ENCODE results near the gene SULT4A1. TPM values are rescaled to one million over a fixed set of nuclear protein-coding genes. Genes with fewer than 3 reads are reported as not detected.

Gene SULT4A1
- total and polyA plus RNA-seq, 2 donors (not counting 1 experiment from before 2014, with no cell fraction given) = not detected

DNA sequence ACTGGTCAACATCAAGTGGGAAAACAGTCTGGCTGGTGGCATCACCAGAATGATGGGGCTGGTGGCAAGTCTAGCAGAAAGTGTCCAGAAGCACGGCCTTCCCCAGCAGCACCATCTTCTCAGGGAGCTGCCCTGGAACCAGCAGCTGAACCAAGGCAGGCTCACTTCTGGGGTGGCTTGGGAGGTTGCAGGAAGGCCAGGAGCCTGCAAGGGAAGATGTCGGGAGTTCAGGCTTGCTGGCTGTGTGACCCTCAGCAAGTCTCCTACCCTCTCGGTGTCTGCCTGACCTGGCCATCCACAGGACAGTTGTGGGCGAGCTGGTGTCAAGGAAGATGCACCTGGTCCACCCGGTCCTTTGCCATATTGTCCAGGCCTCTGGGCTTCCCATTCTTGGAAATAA, 31.8 kb upstream of the SULT4A1 start:
- no peak overlapping the region for H3K27ac Mint-ChIP-seq
- Histone ChIP-seq H4K20me1 (ENCODE audit: control insufficient read depth, insufficient read depth, low read length, poor library complexity, severe bottlenecking) (no peaks in the 10 kb centered on the region), H2AFZ (ENCODE audit: insufficient read depth, low read depth, low read length, poor library complexity, severe bottlenecking) (no peak overlapping the region), H3K9ac (ENCODE audit: low read length) (no peak overlapping the region), H3K36me3 (replicated peaks in 1 of 2; ENCODE audit: control extremely low read depth in 1 of 2, control insufficient read depth in 1 of 2, extremely low read depth in 1 of 2, insufficient read depth in 2 of 2, low read length in 1 of 2) (no peaks in the 10 kb centered on the region), H3K9me3 (ENCODE audit: control extremely low read depth in 1 of 3, control insufficient read depth in 2 of 3, insufficient read depth in 1 of 3, low read length in 2 of 3) (peaks cover 0 to 12% (median 0%) of the 10 kb centered on the region in 3 donors), H3K4me3 (ENCODE audit: control extremely low read depth in 1 of 5, extremely low read depth in 1 of 5, insufficient read depth in 1 of 5, low read depth in 2 of 5, low read length in 4 of 5) (no peak overlapping the region), H3K27ac (ENCODE audit: low read length in 2 of 2) (no peak overlapping the region), H3K79me2 (ENCODE audit: control insufficient read depth, insufficient read depth, low read length) (no peaks in the 10 kb centered on the region), H3K4me2 (replicated peaks; ENCODE audit: low read depth, low read length, poor library complexity, severe bottlenecking) (no peak overlapping the region), H3K27me3 (replicated peaks in 1 of 4; ENCODE audit: control extremely low read depth in 1 of 4, control insufficient read depth in 3 of 4, insufficient read depth in 4 of 4, low read length in 3 of 4) (peaks cover 0 to 40% (median 7%) of the 10 kb centered on the region in 4 experiments), H3K4me1 (ENCODE audit: control insufficient read depth in 2 of 2, insufficient read depth in 2 of 2, low read length in 2 of 2) (peaks cover 9 to 12% of the 10 kb centered on the region in 2 donors)
- ChIA-PET CTCF (no interaction called here), POLR2A (no interaction called here)
- peaks cover 1% of the 10 kb centered on the region for H3K4me1 Mint-ChIP-seq
- DNase-seq (no peak), ATAC-seq (ENCODE audit: low read depth) (no peak)
- H3K9me3 Mint-ChIP-seq (ENCODE audit: insufficient read depth) = no peaks in the 10 kb centered on the region
- H3K27me3 Mint-ChIP-seq = peaks cover 32% of the 10 kb centered on the region
- no peak overlapping the region for H3K4me3 Mint-ChIP-seq
- intact Hi-C loops (cut with micrococcal nuclease) = no loop called here
- WGBS (ENCODE audit: insufficient coverage) = 81% methylated on average over 4 of the region's 5 CpGs
- TF ChIP-seq, protein P1, sequence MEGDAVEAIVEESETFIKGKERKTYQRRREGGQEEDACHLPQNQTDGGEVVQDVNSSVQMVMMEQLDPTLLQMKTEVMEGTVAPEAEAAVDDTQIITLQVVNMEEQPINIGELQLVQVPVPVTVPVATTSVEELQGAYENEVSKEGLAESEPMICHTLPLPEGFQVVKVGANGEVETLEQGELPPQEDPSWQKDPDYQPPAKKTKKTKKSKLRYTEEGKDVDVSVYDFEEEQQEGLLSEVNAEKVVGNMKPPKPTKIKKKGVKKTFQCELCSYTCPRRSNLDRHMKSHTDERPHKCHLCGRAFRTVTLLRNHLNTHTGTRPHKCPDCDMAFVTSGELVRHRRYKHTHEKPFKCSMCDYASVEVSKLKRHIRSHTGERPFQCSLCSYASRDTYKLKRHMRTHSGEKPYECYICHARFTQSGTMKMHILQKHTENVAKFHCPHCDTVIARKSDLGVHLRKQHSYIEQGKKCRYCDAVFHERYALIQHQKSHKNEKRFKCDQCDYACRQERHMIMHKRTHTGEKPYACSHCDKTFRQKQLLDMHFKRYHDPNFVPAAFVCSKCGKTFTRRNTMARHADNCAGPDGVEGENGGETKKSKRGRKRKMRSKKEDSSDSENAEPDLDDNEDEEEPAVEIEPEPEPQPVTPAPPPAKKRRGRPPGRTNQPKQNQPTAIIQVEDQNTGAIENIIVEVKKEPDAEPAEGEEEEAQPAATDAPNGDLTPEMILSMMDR (IDR thresholded peaks at IDR 0.05) = no peak
- TF ChIP-seq EZH2 (IDR thresholded peaks at IDR 0.05; ENCODE audit: borderline replicate concordance, insufficient read depth, low read depth, low read length, poor library complexity, severe bottlenecking) = no peak

DNA sequence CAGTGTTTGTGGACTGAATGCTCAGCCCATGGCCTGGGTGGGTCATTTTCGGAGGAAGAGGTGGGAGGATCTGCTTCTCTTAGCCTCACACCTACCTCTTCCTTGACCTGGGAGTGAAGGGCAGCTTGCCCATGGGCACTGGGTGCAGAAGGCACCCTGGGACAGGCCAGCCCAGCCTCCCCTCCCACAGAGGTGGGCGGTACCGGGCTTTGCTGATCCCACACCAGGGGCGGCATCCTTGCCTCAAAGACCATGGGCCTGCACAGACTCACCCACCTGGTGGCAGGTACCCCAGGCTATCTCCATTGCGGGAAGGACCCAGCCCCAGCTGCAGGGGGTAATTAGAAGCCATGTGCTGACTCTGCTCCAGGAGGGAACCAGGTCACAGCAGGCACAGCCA, 31.0 kb upstream of the SULT4A1 start:
- ChIA-PET POLR2A (no interaction called here), CTCF (no interaction called here)
- intact Hi-C loops (cut with micrococcal nuclease) = no loop called here
- DNase-seq (no peak), ATAC-seq (ENCODE audit: low read depth) (no peak)
- no peak overlapping the region for H3K27ac ChIP-seq (ENCODE audit: low read length in 2 of 2)
- no peak overlapping the region for H3K4me2 ChIP-seq (replicated peaks; ENCODE audit: low read depth, low read length, poor library complexity, severe bottlenecking)
- no peaks in the 10 kb centered on the region for H3K36me3 ChIP-seq (replicated peaks in 1 of 2; ENCODE audit: control extremely low read depth in 1 of 2, control insufficient read depth in 1 of 2, extremely low read depth in 1 of 2, insufficient read depth in 2 of 2, low read length in 1 of 2)
- 73% methylated on average over 5 of the region's 5 CpGs for WGBS (ENCODE audit: insufficient coverage)
- H3K4me1 ChIP-seq (ENCODE audit: control insufficient read depth in 2 of 2, insufficient read depth in 2 of 2, low read length in 2 of 2) = peaks cover 9 to 12% of the 10 kb centered on the region in 2 donors
- Mint-ChIP-seq H3K27ac (no peak overlapping the region), H3K4me1 (peaks cover 1% of the 10 kb centered on the region), H3K4me3 (no peak overlapping the region), H3K27me3 (peaks cover 34% of the 10 kb centered on the region), H3K9me3 (ENCODE audit: insufficient read depth) (no peaks in the 10 kb centered on the region)
- H3K27me3 ChIP-seq (replicated peaks in 1 of 4; ENCODE audit: control extremely low read depth in 1 of 4, control insufficient read depth in 3 of 4, insufficient read depth in 4 of 4, low read length in 3 of 4) = peaks cover 0 to 45% (median 7%) of the 10 kb centered on the region in 4 experiments
- H3K4me3 ChIP-seq (ENCODE audit: control extremely low read depth in 1 of 5, extremely low read depth in 1 of 5, insufficient read depth in 1 of 5, low read depth in 2 of 5, low read length in 4 of 5) = no peak overlapping the region
- no peak overlapping the region for H2AFZ ChIP-seq (ENCODE audit: insufficient read depth, low read depth, low read length, poor library complexity, severe bottlenecking)
- H3K79me2 ChIP-seq (ENCODE audit: control insufficient read depth, insufficient read depth, low read length) = no peaks in the 10 kb centered on the region
- no peak for TF ChIP-seq EZH2 (IDR thresholded peaks at IDR 0.05; ENCODE audit: borderline replicate concordance, insufficient read depth, low read depth, low read length, poor library complexity, severe bottlenecking)
- TF ChIP-seq, protein P1 (IDR thresholded peaks at IDR 0.05) = no peak
- H3K9me3 ChIP-seq (ENCODE audit: control extremely low read depth in 1 of 3, control insufficient read depth in 2 of 3, insufficient read depth in 1 of 3, low read length in 2 of 3) = peaks cover 0 to 12% (median 0%) of the 10 kb centered on the region in 3 donors
- no peaks in the 10 kb centered on the region for H4K20me1 ChIP-seq (ENCODE audit: control insufficient read depth, insufficient read depth, low read length, poor library complexity, severe bottlenecking)
- no peak overlapping the region for H3K9ac ChIP-seq (ENCODE audit: low read length)

Data from B cell (primary cell).